OCI-LY7 (cell line): ENCODE measurements around the gene TRAPPC12. TPM values are rescaled to one million over a fixed set of nuclear protein-coding genes. Genes with fewer than 3 reads are reported as not detected.
A peak's percentile ranks its signal among the peaks of the same experiment; 100 is the strongest.

Experiments used
- BruUV-seq: library from RNA; stranded (reverse); fragments of 400-500 nt; replicated peaks from 2 replicates; lab custom pipeline; 2021; lab: Mats Ljungman, UMichigan
- CTCF ChIA-PET: fragments of 300-600 bp; sonication (Branson Sonifier 250); formaldehyde crosslinking; loops from one replicate; lab custom pipeline; 2022; ENCODE audit warnings: antibody characterized with exemption; ENCODE audit not compliant: unreplicated experiment; lab: Charles Lee
- POLR2A ChIA-PET: fragments of 300-600 bp; sonication (Branson Sonifier 250); formaldehyde crosslinking; loops from one replicate; lab custom pipeline; 2022; ENCODE audit warnings: antibody characterized with exemption; lab: Charles Lee
- DNase-seq: peaks from one replicate; pipeline ENCODE4 v3.0.0-alpha.2; 2015; ENCODE audit warnings: low spot score
- H2AFZ ChIP-seq: fragments of 200-600 bp; sonication (generic), shearing (Covaris generic); 2 replicates; pipeline ENCODE4 v1.6.1; 2014; ENCODE audit warnings: mild to moderate bottlenecking, antibody characterized with exemption, low read length, moderate library complexity
- H3K27ac ChIP-seq: fragments of 200-600 bp; sonication (generic); 2 replicates; pipeline ENCODE4 v1.5.1; 2014; ENCODE audit warnings: mixed run types, low read depth, mild to moderate bottlenecking, moderate library complexity, low read length, inconsistent platforms; ENCODE audit not compliant: poor library complexity, severe bottlenecking
- H3K36me3 ChIP-seq: fragments of 200-600 bp; sonication (generic); 2 replicates; pipeline ENCODE4 v1.6.1; 2014; ENCODE audit warnings: mild to moderate bottlenecking, antibody characterized with exemption, low read length, moderate library complexity, mixed read lengths; ENCODE audit not compliant: insufficient read depth
- H3K4me1 ChIP-seq: fragments of 200-600 bp; sonication (generic); 2 replicates; pipeline ENCODE4 v1.5.1; 2014; ENCODE audit warnings: mild to moderate bottlenecking, low read length; ENCODE audit not compliant: insufficient read depth, poor library complexity, severe bottlenecking
- H3K4me2 ChIP-seq: fragments of 200-600 bp; sonication (generic); 2 replicates; pipeline ENCODE4 v1.6.1; 2014; ENCODE audit warnings: mild to moderate bottlenecking, low read length
- H3K4me3 ChIP-seq: fragments of 200-600 bp; sonication (generic); 2 replicates; pipeline ENCODE4 v1.5.1; 2014; ENCODE audit warnings: mild to moderate bottlenecking, low read depth, low read length; ENCODE audit not compliant: poor library complexity, severe bottlenecking
- H3K79me2 ChIP-seq: fragments of 200-600 bp; sonication (generic); 2 replicates; pipeline ENCODE4 v1.6.1; 2016; ENCODE audit warnings: low read depth, mild to moderate bottlenecking, low read length, moderate library complexity, mixed read lengths; ENCODE audit not compliant: insufficient read depth
- H3K9me2 ChIP-seq: fragments of 200-600 bp; sonication (generic); 2 replicates; pipeline ENCODE4 v1.6.1; 2016; ENCODE audit warnings: mild to moderate bottlenecking, low read length, mixed read lengths; ENCODE audit not compliant: insufficient read depth
- H3K9me3 ChIP-seq: fragments of 200-600 bp; sonication (generic); 2 replicates; pipeline ENCODE4 v1.6.1; 2014; ENCODE audit warnings: mild to moderate bottlenecking, mixed run types, low read length, mixed read lengths
- H4K20me1 ChIP-seq: fragments of 200-600 bp; sonication (generic); 2 replicates; pipeline ENCODE4 v1.6.1; 2014; ENCODE audit warnings: mild to moderate bottlenecking, antibody characterized with exemption, low read length, moderate library complexity, mixed read lengths; ENCODE audit not compliant: insufficient read depth
- CTCF ChIP-seq: fragments of 200-600 bp; sonication (generic); conservative IDR thresholded peaks from 2 replicates; pipeline ENCODE4 v1.5.1; 2014; ENCODE audit warnings: mild to moderate bottlenecking, antibody characterized with exemption, low read length, moderate library complexity, mixed read lengths
- EZH2phosphoT487 ChIP-seq: fragments of 200-600 bp; sonication (generic); IDR thresholded peaks from 2 replicates; pipeline ENCODE4 v1.6.1; 2018; ENCODE audit warnings: low read depth, borderline replicate concordance, mild to moderate bottlenecking, mixed run types, antibody characterized with exemption, low read length, moderate library complexity, mixed read lengths
- intact Hi-C: fragments of 100-400 bp; cut with micrococcal nuclease; formaldehyde crosslinking; loops from one replicate; pipeline ENCODE4 v1.10.0; 2022; ENCODE audit not compliant: unreplicated experiment
- total RNA-seq, 2 experiments: library from RNA; depleted of rRNA in 1 of 2; stranded (reverse); fragments of >200 nt in 1 of 2; shearing (Covaris generic) in 1 of 2; gene quantifications; 2 replicates each; pipeline ENCODE4 v1.2.3, GENCODE V29; 2014 to 2022

The TRAPPC12 gene
- total RNA-seq, 2 experiments from 2014 or later: 85.2 to 91.6 TPM

GRCh38 chr2:3516831-3517230, 137.3 kb downstream of the TRAPPC12 start:
- H3K9me3 ChIP-seq: peaks cover 9% of the 10 kb centered on the region
- no peak overlapping the region for H3K4me2 ChIP-seq
- POLR2A ChIA-PET: interaction anchor here (0.8 to 1.4 kb wide), 5 partner anchors 41 to 135 kb away, joined by 3 to 5 read pairs (median 3); partner anchors contain the start of gene RNASEH1
- BruUV-seq: TSS peak; percentile 51
- no peaks in the 10 kb centered on the region for H3K9me2 ChIP-seq
- no peak overlapping the region for H2AFZ ChIP-seq
- no peak for TF ChIP-seq CTCF
- TF ChIP-seq EZH2phosphoT487: no peak
- peaks cover 33% of the 10 kb centered on the region for H3K4me1 ChIP-seq
- intact Hi-C loops: loop anchor here (5.0 kb wide), 1 partner anchor 140 kb away; the partner anchor contains the start of genes EIPR1 and TRAPPC12
- H3K36me3 ChIP-seq: peaks cover 51% of the 10 kb centered on the region
- peaks cover 14% of the 10 kb centered on the region; the same call in 1 of the 2 replicates for H3K79me2 ChIP-seq
- CTCF ChIA-PET: no interaction called here
- no peak overlapping the region for H3K27ac ChIP-seq
- no peaks in the 10 kb centered on the region for H4K20me1 ChIP-seq
- H3K4me3 ChIP-seq: no peak overlapping the region
- DNase-seq: no peak

- BruUV-seq: no TSS peak
- no peak for DNase-seq
- ChIA-PET POLR2A (interaction anchor here (0.7 to 1.3 kb wide), 4 partner anchors 40 to 259 kb away, joined by 3 to 10 read pairs (median 4); partner anchors contain the start of gene RNASEH1), CTCF (interaction anchor here (1.7 kb wide), 1 partner anchor 134 kb away, joined by 3 read pairs; no protein-coding TSS in a partner anchor)
- Histone ChIP-seq H3K9me2 (no peaks in the 10 kb centered on the region), H3K36me3 (peaks cover 39% of the 10 kb centered on the region), H2AFZ (peak overlapping the region; percentile 60; the same call in 1 of the 2 replicates), H3K79me2 (peaks cover 14% of the 10 kb centered on the region; the same call in 1 of the 2 replicates), H3K27ac (peak overlapping the region; percentile 57), H3K4me2 (peak overlapping the region; percentile 91), H4K20me1 (no peaks in the 10 kb centered on the region), H3K4me3 (peak overlapping the region; percentile 81), H3K9me3 (peaks cover 5% of the 10 kb centered on the region; the same call in 1 of the 2 replicates), H3K4me1 (peaks cover 33% of the 10 kb centered on the region)
- TF ChIP-seq EZH2phosphoT487 (no peak), CTCF (no peak)
- intact Hi-C loops: loop anchor here (2.0 to 5.0 kb wide), 2 partner anchors 57 to 141 kb away; partner anchors contain the start of genes EIPR1, RPS7 and TRAPPC12
Observed at GRCh38 chr2:3517948-3518495, 138.5 kb downstream of the TRAPPC12 start.
